GM18909 (cell line): ENCODE results near the gene LRCH3.

Source experiments
- ATAC-seq: cut with Tn5 transposase; IDR thresholded peaks from one replicate; pipeline ENCODE4 v1.9.1; 2021; ENCODE audit warnings: mild to moderate bottlenecking; ENCODE audit not compliant: unreplicated experiment, poor library complexity

The LRCH3 gene

GRCh38 chr3:197791892-197792647 lies 1.0 kb downstream of the LRCH3 start:
- ATAC-seq, result peak; percentile 3

DNA sequence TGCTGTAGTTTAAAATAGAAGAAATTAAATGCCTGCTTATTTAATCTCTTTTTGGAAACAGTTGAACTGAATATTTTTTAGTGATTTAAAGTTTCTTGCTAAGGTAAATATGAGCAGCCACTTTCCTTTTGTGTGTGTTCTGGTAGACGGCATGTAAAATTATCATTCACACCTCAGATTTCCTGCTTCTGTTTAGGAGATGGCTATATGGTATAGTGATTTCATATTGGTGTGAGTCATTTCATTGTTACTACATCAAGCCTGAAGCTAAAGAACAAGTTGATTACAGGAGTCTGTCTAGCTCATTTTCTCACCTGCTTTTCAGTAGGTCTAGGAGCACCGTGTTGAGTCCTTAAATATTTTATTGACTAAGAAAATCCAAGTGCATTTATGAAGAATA lies 2.2 kb downstream of the LRCH3 start:
- ATAC-seq, result no peak

- ATAC-seq, result no peak
These were observed 3.1 kb downstream of the LRCH3 start for GRCh38 chr3:197794115-197794514.

- ATAC-seq, result no peak
These were observed 4.1 kb downstream of the LRCH3 start for GRCh38 chr3:197795200-197795599.

GRCh38 chr3:197796087-197796486 lies 5.0 kb downstream of the LRCH3 start:
- no peak for ATAC-seq

DNA sequence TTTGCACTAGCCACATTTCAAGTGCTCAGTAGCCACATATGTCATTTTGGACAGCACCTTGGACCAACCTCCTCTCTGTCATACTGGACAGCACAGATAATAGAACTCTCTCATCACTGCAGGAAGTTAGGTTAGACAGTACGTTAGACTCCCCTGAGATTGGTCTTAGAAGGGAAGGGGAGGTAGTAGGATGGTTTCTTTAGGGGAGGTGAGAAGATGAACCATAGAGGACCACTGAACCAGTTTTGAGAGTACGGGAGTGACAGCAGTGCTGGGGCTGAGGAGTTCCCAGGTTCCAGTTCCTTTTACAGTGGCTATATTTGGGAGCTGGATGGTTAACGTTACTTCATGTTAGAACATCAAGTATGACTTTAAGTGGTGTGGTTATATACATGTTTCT lies 7.8 kb downstream of the LRCH3 start:
- peak; percentile 58 for ATAC-seq

DNA sequence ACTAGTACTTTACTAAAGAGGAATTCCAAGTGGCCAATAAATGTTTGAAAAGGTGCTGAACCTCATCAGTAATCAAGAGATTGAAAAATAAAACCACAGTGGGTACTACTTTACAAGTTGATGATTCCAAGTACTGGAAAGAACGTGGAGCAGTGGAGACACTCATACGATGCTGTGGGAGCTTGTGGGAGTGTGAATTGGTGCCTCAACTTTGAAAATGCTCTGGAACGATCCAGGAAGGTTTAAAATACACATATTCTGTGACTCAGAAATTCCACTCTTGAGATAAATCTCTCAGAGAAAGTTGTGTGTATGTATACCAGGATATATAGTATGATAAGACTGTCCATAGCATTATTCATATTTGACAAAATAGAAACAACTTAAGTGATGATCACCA lies 9.3 kb downstream of the LRCH3 start:
- no peak for ATAC-seq

DNA sequence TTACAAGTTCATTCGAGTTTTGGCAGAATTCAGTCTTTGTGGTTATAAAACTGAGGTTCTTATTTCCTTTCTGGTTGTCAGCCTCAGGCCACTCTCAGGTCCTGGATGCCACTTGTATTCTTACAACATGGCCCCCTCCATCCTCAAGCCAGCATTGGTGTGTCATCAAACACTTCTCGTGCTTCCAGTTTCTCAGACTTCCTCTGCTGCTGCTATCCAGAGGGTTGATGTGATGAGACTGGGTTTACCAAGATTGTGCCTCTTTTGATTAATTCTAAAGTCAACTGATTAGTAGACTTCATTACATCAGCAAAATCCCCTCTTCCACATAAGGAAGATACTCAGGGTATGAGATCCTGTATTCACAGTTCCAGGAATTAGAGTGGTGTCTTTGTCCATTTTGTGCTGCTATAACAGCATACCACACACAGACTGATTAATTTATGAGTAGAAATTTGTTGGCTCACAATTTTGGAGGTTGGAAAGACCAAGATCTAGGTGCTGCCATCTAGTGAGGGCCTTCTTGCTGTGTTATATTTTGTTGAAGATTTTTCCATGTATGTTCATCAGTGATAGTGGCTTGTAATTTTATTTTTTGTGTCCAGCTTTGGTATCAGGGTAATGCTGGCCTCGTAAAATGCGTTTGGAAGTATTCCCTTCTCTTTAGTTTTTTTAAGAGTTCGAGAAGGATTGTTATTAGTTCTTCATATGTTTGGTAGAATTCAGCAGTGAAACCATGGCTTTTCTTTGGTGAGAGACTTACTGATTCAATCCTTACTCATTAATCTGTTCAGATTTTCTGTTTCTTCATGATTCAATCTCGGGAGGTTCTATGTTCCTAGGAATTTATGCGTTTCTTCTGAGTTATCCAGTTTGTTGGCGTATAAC lies 11.1 kb downstream of the LRCH3 start:
- ATAC-seq, result no peak

DNA sequence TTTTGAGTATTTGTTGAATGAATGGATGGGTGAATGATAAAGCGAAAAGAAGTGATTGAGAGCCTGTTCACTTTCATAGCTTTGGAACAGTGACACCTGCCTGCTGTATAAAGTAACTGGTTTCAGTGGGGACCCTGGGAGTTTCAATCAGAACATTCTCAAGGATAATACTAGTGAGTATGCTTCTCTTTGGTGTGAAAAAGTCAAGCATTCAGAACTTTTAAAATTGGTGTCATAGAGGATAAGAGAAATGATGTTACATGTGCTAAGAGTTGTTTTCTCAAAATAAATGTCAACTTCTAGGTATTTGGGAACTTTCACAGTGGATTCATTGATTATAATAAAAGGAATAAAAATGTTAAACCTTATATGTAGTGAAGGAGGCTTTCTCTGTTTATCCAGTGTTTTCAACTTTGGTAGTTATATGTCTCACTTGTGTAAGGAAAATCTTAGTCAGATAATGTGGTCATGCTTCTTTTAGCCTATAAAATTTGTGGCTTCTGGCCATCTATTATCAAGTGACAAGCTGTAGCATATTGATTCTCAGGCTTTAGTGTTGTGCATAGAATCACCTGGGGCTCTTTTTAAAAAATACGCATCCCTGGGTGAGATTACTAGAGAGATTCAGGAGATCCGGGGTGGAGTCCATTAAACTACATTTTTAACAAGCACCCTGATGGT lies 11.9 kb downstream of the LRCH3 start:
- ATAC-seq, result no peak

- ATAC-seq, result no peak
These were observed 13.5 kb downstream of the LRCH3 start for GRCh38 chr3:197804511-197804910.

- no peak for ATAC-seq
These were observed 17.0 kb downstream of the LRCH3 start for GRCh38 chr3:197807969-197808587.

- ATAC-seq, result no peak
These were observed 18.4 kb downstream of the LRCH3 start for GRCh38 chr3:197809356-197810020.

GRCh38 chr3:197810901-197811300 lies 19.8 kb downstream of the LRCH3 start:
- ATAC-seq, result no peak

DNA sequence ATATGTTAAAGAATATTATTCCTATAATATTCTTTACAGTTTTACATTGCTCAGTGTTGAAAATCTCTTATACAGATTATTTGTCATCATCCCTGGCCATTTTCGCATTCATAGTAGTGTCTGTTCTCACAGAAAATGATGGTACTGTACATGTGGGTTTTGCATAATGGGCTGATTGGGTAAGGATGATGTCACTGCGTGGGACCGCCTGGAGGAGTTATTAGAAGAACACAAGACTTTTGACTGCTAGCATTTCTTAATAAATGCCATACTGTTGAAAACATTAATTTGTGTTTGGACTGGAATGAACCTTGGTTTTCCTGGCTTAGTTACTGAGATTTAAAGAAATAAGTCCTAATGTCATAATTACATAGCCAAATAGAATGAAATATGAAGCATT lies 20.3 kb downstream of the LRCH3 start:
- no peak for ATAC-seq

DNA sequence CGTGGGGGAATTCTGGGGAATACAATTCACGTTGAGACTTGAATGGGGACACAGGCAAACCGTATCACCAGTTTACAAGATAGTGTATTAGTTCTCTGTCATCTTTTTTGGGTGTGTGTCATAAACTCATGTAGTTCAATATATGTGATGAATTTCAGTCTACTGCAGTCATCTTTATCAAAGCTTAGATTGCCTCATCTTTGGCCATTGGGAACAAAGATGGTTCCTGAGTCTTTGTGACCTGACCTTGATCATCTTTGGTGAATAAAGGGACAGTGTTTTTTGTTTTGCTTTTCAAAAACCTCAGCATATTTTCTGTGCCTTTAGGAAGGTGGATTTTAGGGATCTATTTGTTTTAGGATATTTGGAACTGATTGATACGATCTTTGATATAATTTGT lies 23.3 kb downstream of the LRCH3 start:
- no peak for ATAC-seq

- no peak for ATAC-seq
These were observed 29.7 kb downstream of the LRCH3 start for GRCh38 chr3:197820550-197821335.

DNA sequence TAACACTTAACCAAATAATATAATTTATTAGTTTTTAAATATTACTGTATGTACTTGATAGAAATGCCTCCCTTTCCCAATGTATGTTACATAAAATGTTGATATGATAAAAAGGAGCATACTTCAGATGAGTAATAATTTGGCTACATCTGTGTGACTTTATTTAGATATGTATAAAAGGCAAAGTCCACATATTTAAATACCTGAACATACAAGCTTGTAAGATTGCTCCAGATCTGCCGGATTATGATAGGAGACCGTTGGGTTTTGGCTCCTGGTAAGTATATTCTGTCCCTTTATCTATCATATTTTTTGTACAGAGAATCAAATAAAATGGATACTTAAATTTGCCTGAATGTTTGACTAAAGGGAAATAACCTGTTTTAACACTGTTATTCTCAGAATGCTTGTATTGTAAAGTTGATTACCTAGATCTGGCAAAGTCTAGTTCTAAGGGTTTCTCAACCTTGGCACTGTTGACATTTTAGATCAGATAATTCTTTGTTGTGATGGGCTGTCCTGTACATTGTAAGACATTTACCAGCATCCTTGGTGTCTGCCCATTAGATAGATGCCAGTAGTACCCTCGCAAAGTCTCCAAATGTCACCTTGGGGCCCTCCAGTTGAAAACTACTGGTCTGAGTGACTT lies 38.5 kb downstream of the LRCH3 start:
- ATAC-seq, result no peak

DNA sequence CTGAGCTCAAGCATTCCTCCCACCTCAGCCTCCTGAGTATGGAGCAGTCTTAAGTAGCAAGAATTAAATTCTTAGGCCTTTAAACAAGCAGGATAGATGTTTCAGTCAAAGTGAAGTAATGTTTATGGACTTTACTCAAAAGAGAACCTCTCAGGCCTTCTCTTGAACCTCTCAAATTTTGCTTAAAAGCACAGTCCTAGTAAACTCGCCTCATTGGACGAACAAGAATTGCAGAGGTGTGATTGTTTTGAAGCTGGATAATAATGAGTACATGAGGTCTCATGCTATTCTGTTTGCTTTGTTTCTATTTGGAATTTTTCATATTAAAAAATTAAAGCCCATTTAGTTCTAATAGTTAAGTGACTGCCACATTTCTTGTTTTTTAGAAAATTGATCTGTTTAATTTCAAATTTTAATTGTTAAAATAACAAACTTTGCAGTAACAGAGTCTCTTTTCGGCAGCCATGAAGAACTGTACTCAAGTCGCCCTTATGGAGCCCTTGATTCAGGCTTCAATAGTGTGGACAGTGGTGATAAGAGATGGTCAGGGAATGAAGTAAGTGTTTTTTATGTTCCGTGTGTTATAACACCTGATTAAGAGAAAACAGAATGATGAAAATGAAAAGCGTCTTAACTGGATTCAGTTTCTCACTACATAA lies 39.4 kb downstream of the LRCH3 start:
- no peak for ATAC-seq
